ENCODE measurements around the gene RPP25L. TPM values are rescaled to one million over a fixed set of nuclear protein-coding genes. Genes with fewer than 3 reads are reported as not detected.

RPP25L gene
- total RNA-seq, 1 donor from 2014 or later = 31.4 TPM

DNA sequence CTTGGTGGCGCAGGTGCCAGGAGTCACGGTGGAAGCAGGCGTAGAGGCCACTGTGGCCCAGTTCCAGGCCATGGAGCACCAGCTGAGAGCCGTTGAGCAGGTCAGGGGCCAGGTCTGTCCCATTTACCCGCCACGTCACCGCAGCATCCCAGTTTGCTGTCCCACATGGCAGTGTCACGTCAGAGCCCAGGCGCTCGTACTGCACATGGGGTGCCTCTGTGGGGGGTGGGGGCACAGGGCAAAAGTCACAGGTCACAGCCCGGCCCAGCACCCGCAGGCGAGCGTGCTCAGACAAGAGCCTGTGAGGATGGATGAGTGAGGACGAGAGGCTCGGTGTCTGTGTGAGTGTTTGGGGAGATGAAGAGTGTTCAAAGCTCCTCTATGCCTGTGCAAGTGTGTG lies 47.3 kb downstream of the RPP25L start:
- H3K27me3 ChIP-seq = no peaks in the 10 kb centered on the region

DNA sequence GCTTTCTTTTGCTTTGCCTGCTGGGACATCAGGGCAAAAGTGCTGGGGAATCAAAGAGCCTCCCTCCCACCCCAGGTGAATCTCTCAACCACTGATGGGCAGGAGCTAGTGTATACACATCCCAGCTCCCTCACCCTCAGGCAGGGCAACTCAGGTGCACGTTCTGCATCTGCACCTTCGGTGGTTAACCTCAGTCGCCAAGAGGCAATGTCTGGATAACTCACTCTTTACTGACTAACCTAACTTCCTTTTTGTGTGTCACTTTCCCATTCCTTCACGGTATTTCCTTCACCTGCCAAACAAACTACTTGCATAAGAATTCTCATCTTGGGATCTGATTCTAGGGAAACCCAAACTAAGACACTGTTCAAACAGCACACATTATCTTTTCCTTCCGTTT lies 48.6 kb downstream of the RPP25L start:
- intact Hi-C loops (cut with DNase I) = no loop called here
- H3K4me3 ChIP-seq = no peak overlapping the region
- no peak for TF ChIP-seq POLR2A (IDR thresholded peaks at IDR 0.05)
- TF ChIP-seq POLR2AphosphoS5 (IDR thresholded peaks at IDR 0.05; ENCODE audit: insufficient read depth in 1 of 2, low read depth in 1 of 2) = no peak
- no peak for TF ChIP-seq CTCF (IDR thresholded peaks at IDR 0.05)
- no peaks in the 10 kb centered on the region for H3K9me3 ChIP-seq
- peaks cover 22% of the 10 kb centered on the region for H3K4me1 ChIP-seq
- no peak overlapping the region for H3K27ac ChIP-seq
- DNase-seq (ENCODE audit: extremely low spot score in 2 of 2) = no peak
- peaks cover 0 to 5% of the 10 kb centered on the region in 2 donors for H3K36me3 ChIP-seq
- H3K27me3 ChIP-seq = no peaks in the 10 kb centered on the region

More for the DNA sequence above, 47.3 kb downstream of the RPP25L start:
- H3K9me3 ChIP-seq = no peaks in the 10 kb centered on the region
- intact Hi-C loops (cut with DNase I) = no loop called here
- no peak overlapping the region for H3K27ac ChIP-seq
- TF ChIP-seq CTCF (IDR thresholded peaks at IDR 0.05) = no peak
- TF ChIP-seq POLR2A (IDR thresholded peaks at IDR 0.05) = no peak
- no peak for TF ChIP-seq POLR2AphosphoS5 (IDR thresholded peaks at IDR 0.05; ENCODE audit: insufficient read depth in 1 of 2, low read depth in 1 of 2)
- peaks cover 13% of the 10 kb centered on the region for H3K4me1 ChIP-seq
- peaks cover 0 to 5% of the 10 kb centered on the region in 2 donors for H3K36me3 ChIP-seq
- H3K4me3 ChIP-seq = no peak overlapping the region
- no peak for DNase-seq (ENCODE audit: extremely low spot score in 2 of 2)

- intact Hi-C loops (cut with DNase I) = no loop called here
- TF ChIP-seq CTCF (IDR thresholded peaks at IDR 0.05) (no peak), POLR2A (IDR thresholded peaks at IDR 0.05) (no peak), POLR2AphosphoS5 (IDR thresholded peaks at IDR 0.05; ENCODE audit: insufficient read depth in 1 of 2, low read depth in 1 of 2) (no peak)
Observed at GRCh38 chr9:34562135-34562745, 49.7 kb downstream of the RPP25L start.

DNA sequence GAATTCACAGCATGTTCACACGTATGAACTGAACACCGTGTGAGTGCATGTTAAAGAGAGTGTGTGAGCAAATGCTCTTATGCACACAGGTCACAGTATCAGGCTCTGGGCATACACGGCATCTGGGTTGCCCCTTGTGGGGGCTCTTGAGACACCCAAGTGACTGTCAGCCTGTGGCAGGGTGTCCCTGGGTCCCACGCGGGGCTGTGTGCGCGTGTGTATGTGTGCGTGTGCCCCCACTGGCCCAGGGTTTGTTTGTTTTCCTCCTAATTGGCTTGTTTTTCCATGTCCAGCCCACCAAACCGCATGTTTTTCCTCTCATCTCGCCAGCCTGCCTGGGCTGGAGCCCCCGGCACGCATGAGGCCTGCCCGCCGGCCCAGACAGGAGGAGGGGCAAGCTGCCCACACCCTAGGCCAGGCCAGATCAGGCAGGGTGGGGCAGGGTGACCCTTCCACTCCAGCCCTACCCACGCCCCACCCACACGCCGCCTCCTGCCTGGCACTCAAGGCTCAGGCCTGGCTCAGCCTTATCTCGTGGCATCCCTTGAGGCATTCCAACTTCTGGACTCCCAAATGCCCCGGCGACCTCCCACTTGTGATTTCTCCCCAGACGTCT lies 51.2 kb downstream of the RPP25L start:
- Histone ChIP-seq H3K4me1 (peaks cover 22% of the 10 kb centered on the region), H3K27ac (peak overlapping the region; percentile 66), H3K9me3 (no peaks in the 10 kb centered on the region), H3K4me3 (no peak overlapping the region), H3K36me3 (peaks cover 0 to 5% of the 10 kb centered on the region in 2 donors), H3K27me3 (no peaks in the 10 kb centered on the region)
- intact Hi-C loops (cut with DNase I) = no loop called here
- TF ChIP-seq CTCF (IDR thresholded peaks at IDR 0.05) (no peak), POLR2AphosphoS5 (IDR thresholded peaks at IDR 0.05; ENCODE audit: insufficient read depth in 1 of 2, low read depth in 1 of 2) (no peak), POLR2A (IDR thresholded peaks at IDR 0.05) (no peak)
- no peak for DNase-seq (ENCODE audit: extremely low spot score in 2 of 2)

More at GRCh38 chr9:34562135-34562745, 49.7 kb downstream of the RPP25L start:
- DNase-seq (ENCODE audit: extremely low spot score in 2 of 2) = no peak
- no peak overlapping the region for H3K4me3 ChIP-seq
- no peak overlapping the region for H3K27ac ChIP-seq
- H3K27me3 ChIP-seq = no peaks in the 10 kb centered on the region
- H3K9me3 ChIP-seq = no peaks in the 10 kb centered on the region
- peaks cover 0 to 5% of the 10 kb centered on the region in 2 donors for H3K36me3 ChIP-seq
- peaks cover 22% of the 10 kb centered on the region for H3K4me1 ChIP-seq

Small RNA genes lying within 50 kb of the gene (small RNA-seq; reads per million reads assigned to genes)
- gene CCL27 = not detected

Other genes with a start within 250 kb of the RPP25L start
- gene MYORG, start 235.2 kb downstream of the RPP25L start, total RNA-seq = 4.4 TPM
- gene FAM219A, start 153.5 kb downstream of the RPP25L start, total RNA-seq = 9.3 TPM
- not detected for gene DNAI1, start 153.3 kb downstream of the RPP25L start, total RNA-seq
- gene ENHO, start 89.1 kb downstream of the RPP25L start, total RNA-seq = not detected
- 8.3 TPM for gene CNTFR, start 22.4 kb downstream of the RPP25L start, total RNA-seq
- gene DCTN3, start 8.4 kb upstream of the RPP25L start, total RNA-seq = 78.6 TPM
- gene ARID3C, start 17.0 kb upstream of the RPP25L start, total RNA-seq = not detected
- 79.3 TPM for gene SIGMAR1, start 25.7 kb upstream of the RPP25L start, total RNA-seq
- gene GALT, start 34.6 kb upstream of the RPP25L start, total RNA-seq = 52.5 TPM
- 30.7 TPM for gene IL11RA, start 40.1 kb upstream of the RPP25L start, total RNA-seq
- gene CCL27, start 50.6 kb upstream of the RPP25L start, total RNA-seq = not detected
- 3.7 TPM for gene CCL19, start 79.2 kb upstream of the RPP25L start, total RNA-seq
- 174 TPM for gene CCL21, start 98.0 kb upstream of the RPP25L start, total RNA-seq